WERI-Rb-1 (cell line): ENCODE data around the gene BANF2.

Experiments
- DNase-seq: peaks from one replicate; pipeline ENCODE4 v3.0.0-alpha.2; 2020
- H3K27ac ChIP-seq: fragments of 250-450 bp; sonication (Bioruptor Pico); 2 replicates; pipeline ENCODE4 v1.5.1; 2020; ENCODE audit warnings: mild to moderate bottlenecking, moderate library complexity
- H3K27me3 ChIP-seq: fragments of 250-450 bp; sonication (Bioruptor Pico); 2 replicates; pipeline ENCODE4 v1.5.1; 2021; ENCODE audit warnings: mild to moderate bottlenecking, low read depth, moderate library complexity; ENCODE audit not compliant: insufficient read depth, severe bottlenecking
- H3K36me3 ChIP-seq: fragments of 250-450 bp; sonication (Bioruptor Pico); 2 replicates; pipeline ENCODE4 v1.5.1; 2020; ENCODE audit warnings: mild to moderate bottlenecking, moderate library complexity
- H3K4me3 ChIP-seq: 2 replicates; pipeline ENCODE4 v1.5.1; 2011; ENCODE audit warnings: low read depth, mild to moderate bottlenecking, control low read depth, low read length
- H3K9me3 ChIP-seq: fragments of 250-450 bp; sonication (Bioruptor Pico); 2 replicates; pipeline ENCODE4 v1.5.1; 2021; ENCODE audit warnings: mild to moderate bottlenecking, moderate library complexity; ENCODE audit not compliant: severe bottlenecking
- TF ChIP-seq, protein P1 (sequence below): IDR thresholded peaks from 2 replicates; pipeline ENCODE4 v1.5.1; 2011; ENCODE audit warnings: low read depth, mild to moderate bottlenecking, control low read depth, inconsistent platforms, low read length

The BANF2 gene

DNA sequence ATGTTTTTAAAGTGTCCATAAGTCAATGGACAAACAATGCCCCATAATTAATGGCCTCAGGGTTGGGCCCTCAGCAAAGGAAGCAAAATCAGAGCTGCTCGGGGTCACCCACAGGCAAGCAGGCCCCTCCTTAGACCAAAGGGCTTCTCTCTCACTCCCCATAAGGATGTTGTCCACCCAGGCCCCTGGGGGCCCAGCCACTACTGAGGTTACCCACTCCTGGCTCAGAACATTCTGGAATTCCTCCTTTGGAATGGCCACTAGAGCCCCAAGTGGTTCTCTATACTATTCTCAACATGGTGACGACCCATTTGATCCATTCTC lies 50.9 kb downstream of the BANF2 start:
- DNase-seq, result no peak
- no peaks in the 10 kb centered on the region for H3K9me3 ChIP-seq
- no peaks in the 10 kb centered on the region for H3K27me3 ChIP-seq
- TF ChIP-seq, protein P1, sequence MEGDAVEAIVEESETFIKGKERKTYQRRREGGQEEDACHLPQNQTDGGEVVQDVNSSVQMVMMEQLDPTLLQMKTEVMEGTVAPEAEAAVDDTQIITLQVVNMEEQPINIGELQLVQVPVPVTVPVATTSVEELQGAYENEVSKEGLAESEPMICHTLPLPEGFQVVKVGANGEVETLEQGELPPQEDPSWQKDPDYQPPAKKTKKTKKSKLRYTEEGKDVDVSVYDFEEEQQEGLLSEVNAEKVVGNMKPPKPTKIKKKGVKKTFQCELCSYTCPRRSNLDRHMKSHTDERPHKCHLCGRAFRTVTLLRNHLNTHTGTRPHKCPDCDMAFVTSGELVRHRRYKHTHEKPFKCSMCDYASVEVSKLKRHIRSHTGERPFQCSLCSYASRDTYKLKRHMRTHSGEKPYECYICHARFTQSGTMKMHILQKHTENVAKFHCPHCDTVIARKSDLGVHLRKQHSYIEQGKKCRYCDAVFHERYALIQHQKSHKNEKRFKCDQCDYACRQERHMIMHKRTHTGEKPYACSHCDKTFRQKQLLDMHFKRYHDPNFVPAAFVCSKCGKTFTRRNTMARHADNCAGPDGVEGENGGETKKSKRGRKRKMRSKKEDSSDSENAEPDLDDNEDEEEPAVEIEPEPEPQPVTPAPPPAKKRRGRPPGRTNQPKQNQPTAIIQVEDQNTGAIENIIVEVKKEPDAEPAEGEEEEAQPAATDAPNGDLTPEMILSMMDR, result no peak
- no peak overlapping the region for H3K27ac ChIP-seq
- no peak overlapping the region for H3K4me3 ChIP-seq
- H3K36me3 ChIP-seq, result no peaks in the 10 kb centered on the region

DNA sequence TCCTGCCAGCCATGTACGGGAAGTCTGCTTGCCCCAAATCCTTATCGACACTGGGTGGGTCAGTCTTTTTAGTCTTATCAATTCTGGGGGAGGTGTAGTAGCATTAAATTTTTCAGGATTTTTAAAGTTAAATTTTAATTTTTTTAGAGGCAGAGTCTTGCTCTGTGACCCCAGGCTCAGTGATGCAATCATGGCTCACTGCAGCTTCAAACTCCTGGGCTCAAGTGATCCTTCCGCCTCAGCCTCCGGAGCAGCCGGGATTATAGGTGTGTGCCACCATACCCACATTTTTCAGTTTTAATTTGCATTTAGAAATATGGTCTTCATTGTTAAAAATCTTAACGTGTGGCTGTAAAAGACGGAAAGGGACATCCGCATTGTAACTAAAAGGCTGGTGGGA lies 51.9 kb downstream of the BANF2 start:
- no peak overlapping the region for H3K4me3 ChIP-seq
- H3K27ac ChIP-seq, result no peak overlapping the region
- H3K27me3 ChIP-seq, result no peaks in the 10 kb centered on the region
- no peak for DNase-seq
- TF ChIP-seq, protein P1, result no peak
- no peaks in the 10 kb centered on the region for H3K36me3 ChIP-seq
- H3K9me3 ChIP-seq, result no peaks in the 10 kb centered on the region

DNA sequence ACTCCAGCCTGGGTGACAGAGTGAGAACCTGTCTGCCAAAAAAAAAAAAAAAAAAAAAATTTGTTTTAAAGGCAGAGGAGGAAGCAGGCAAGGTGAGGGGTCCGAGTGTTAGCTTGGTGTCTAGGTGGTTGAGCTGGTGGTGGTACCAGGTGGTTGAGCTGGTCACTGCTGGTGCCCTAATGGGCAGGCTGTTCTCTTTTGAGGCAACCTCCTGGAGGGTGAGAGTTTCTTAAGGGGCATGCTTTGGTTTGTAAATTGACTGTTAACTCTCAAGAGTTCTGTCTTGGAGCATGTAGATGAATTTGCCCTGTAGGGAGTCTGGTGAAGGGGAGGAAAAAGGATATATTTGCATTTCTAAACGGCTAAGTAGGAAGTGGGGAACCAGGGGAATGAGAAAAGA lies 52.7 kb downstream of the BANF2 start:
- TF ChIP-seq, protein P1, result no peak
- H3K36me3 ChIP-seq, result no peaks in the 10 kb centered on the region
- DNase-seq, result no peak

DNA sequence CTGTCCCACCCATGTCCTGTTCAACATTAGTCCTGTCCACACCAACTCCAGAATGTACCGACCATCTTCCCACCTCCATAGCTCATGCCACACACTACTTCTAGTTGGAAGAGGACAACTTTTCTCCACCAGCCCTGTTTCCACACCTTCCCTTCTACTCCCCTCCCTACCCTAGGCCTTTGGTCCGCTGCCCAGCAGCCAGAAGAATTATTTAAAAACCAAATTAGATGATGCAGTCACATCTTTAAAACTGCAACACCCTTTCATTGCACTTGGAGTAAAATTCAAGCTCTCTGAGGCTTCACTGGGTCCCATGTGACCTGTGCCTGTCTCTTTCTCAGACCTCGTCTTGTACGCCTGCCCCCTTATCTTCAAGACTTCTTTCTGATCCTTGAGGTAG lies 53.8 kb downstream of the BANF2 start:
- Histone ChIP-seq H3K36me3 (no peaks in the 10 kb centered on the region), H3K27ac (no peak overlapping the region), H3K27me3 (no peaks in the 10 kb centered on the region), H3K4me3 (no peak overlapping the region), H3K9me3 (peaks cover 4% of the 10 kb centered on the region)
- no peak for DNase-seq
- TF ChIP-seq, protein P1, result no peak

More for the DNA sequence above, 52.7 kb downstream of the BANF2 start:
- no peak overlapping the region for H3K27ac ChIP-seq
- H3K9me3 ChIP-seq, result no peaks in the 10 kb centered on the region
- H3K27me3 ChIP-seq, result no peaks in the 10 kb centered on the region
- no peak overlapping the region for H3K4me3 ChIP-seq

DNA sequence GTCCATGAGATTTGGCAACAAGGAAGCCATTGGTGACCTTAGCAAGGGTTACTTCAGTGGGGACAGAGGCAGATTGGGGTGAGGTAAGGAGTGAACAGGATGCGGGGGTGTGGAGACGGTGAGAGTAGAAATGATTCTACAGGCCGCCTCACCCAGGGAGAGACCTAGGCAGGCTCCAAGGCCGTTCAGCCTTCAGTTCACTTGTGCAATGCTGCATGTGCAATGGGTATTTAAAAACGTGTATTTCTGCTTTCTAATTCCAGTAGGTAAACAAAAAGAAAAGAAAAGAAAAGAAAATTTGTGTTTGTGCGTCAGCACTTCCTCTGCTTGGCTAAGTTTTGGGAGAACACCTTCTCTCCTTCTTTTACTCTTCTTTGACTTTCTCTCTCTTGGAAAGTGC lies 56.8 kb downstream of the BANF2 start:
- Histone ChIP-seq H3K4me3 (no peak overlapping the region), H3K27me3 (no peaks in the 10 kb centered on the region), H3K27ac (no peak overlapping the region), H3K9me3 (peaks cover 4% of the 10 kb centered on the region), H3K36me3 (no peaks in the 10 kb centered on the region)
- no peak for DNase-seq
- TF ChIP-seq, protein P1, result no peak

DNA sequence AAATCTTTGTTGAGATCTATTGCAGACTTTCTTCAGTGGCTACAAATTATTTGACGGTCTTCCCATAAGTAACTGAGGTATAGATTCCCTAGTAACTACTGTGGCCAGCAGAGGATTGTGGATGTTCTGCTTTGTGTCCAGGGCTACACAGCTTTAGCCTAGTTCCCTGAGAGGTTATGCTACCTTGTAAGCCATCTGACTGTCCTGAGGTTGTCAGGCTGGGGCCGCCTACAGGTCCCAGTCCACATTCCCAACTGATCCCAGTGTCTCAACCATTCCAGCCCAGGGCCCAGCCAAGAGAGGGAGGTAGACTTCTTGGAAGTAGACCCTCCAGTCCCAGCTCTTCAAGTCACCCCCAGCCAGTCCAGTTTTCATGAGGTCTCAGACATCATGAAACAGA lies 57.7 kb downstream of the BANF2 start:
- TF ChIP-seq, protein P1, result no peak
- no peak overlapping the region for H3K4me3 ChIP-seq
- DNase-seq, result no peak
- peaks cover 4% of the 10 kb centered on the region for H3K9me3 ChIP-seq
- no peaks in the 10 kb centered on the region for H3K27me3 ChIP-seq
- H3K36me3 ChIP-seq, result no peaks in the 10 kb centered on the region
- H3K27ac ChIP-seq, result no peak overlapping the region
